Breast epithelium (tissue), 4 donors: ENCODE measurements around the gene TMEM151B. TPM values are rescaled to one million over a fixed set of nuclear protein-coding genes. Genes with fewer than 3 reads are reported as not detected.
A peak's percentile ranks its signal among the peaks of the same experiment; 100 is the strongest.

ENCODE experiments used
- DNase-seq, 2 donors: peaks; one replicate each; pipeline ENCODE4 v3.0.0-alpha.2; 2019; ENCODE audit warnings: low spot score in 2 of 2
- H3K27ac ChIP-seq, 2 donors: fragments of 200-600 bp; sonication (generic) in 1 of 2; one replicate each; pipeline ENCODE4 v1.5.1; 2016 to 2019; ENCODE audit warnings: mild to moderate bottlenecking in 1 of 2
- H3K27me3 ChIP-seq, 2 donors: fragments of 200-600 bp; sonication (generic) in 1 of 2; one replicate each; pipeline versions ENCODE4 v1.5.1 to v1.6.0; 2017 to 2019; ENCODE audit warnings: control low read depth in 1 of 2, mild to moderate bottlenecking in 1 of 2
- H3K36me3 ChIP-seq: fragments of 200-600 bp; one replicate; pipeline ENCODE4 v1.5.1; 2019
- H3K4me1 ChIP-seq, 2 donors: fragments of 200-600 bp; sonication (generic); one replicate each; pipeline ENCODE4 v1.5.1; 2016 to 2019; ENCODE audit warnings: control low read depth in 1 of 2
- H3K4me3 ChIP-seq, 3 donors: fragments of 200-600 bp; sonication (generic); 1 replicate in 2 of 3; 2 replicates in 1 of 3; pipeline ENCODE4 v1.5.1; 2016 to 2019; ENCODE audit warnings: mild to moderate bottlenecking in 3 of 3, moderate library complexity in 2 of 3
- H3K9me3 ChIP-seq, 2 donors: fragments of 200-600 bp; sonication (generic) in 1 of 2; one replicate each; pipeline ENCODE4 v1.5.1; 2016 to 2019; ENCODE audit warnings: control low read depth in 1 of 2
- POLR2A ChIP-seq: fragments of 450-650 bp; IDR thresholded peaks from one replicate; pipeline ENCODE4 v1.6.1; 2016; ENCODE audit warnings: antibody characterized with exemption, mild to moderate bottlenecking, moderate library complexity
- POLR2AphosphoS5 ChIP-seq, 3 donors: sonication (generic); formaldehyde crosslinking; IDR thresholded peaks; one replicate each; pipeline ENCODE4 v1.6.1; 2017; ENCODE audit warnings: antibody characterized with exemption in 3 of 3
- intact Hi-C: fragments of 100-400 bp; cut with DNase I; formaldehyde crosslinking; loops from one replicate; pipeline ENCODE4 v1.15.1; 2023; ENCODE audit warnings: low total_unique reads
- total RNA-seq, 3 donors: library from RNA; depleted of rRNA; stranded (reverse); fragments of >200 nt; gene quantifications; one replicate each; pipeline ENCODE4 v1.1.0, GENCODE V29; 2016
- TF ChIP-seq, protein P1 (sequence below), 3 donors: fragments of 450-650 bp; IDR thresholded peaks; one replicate each; pipeline ENCODE4 v1.5.1; 2016 to 2017; ENCODE audit warnings: antibody characterized with exemption in 3 of 3, mild to moderate bottlenecking in 3 of 3, moderate library complexity in 3 of 3

The TMEM151B gene
- total RNA-seq, 3 donors from 2014 or later = 0.15 TPM; not detected in 2

DNA sequence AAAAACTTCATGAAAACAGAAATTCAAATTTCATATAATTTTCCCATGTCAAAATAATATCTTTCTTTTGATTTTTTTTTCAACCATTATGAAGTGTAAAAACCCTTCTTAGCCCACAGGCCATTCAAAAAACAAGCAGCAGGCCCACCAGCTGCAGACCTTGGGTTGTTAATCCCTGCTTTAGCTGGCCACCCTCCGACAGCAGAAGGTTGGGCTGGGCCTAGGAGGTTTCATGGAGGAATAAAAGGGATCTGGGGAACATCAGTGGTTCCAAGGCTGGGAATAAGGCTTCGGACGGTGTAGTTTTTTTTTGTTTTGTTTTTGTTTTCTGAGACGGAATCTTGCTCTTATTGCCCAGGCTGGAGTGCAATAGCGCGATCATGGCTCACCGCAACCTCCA is 26.9 kb upstream of the TMEM151B start:
- H3K4me3 ChIP-seq = no peak overlapping the region
- no peaks in the 10 kb centered on the region for H3K27me3 ChIP-seq
- no peak overlapping the region for H3K27ac ChIP-seq
- intact Hi-C loops = no loop called here
- H3K4me1 ChIP-seq = peaks cover 0 to 4% of the 10 kb centered on the region in 2 donors
- H3K36me3 ChIP-seq = no peaks in the 10 kb centered on the region
- no peak for TF ChIP-seq POLR2AphosphoS5 (IDR thresholded peaks at IDR 0.05)
- TF ChIP-seq, protein P1, sequence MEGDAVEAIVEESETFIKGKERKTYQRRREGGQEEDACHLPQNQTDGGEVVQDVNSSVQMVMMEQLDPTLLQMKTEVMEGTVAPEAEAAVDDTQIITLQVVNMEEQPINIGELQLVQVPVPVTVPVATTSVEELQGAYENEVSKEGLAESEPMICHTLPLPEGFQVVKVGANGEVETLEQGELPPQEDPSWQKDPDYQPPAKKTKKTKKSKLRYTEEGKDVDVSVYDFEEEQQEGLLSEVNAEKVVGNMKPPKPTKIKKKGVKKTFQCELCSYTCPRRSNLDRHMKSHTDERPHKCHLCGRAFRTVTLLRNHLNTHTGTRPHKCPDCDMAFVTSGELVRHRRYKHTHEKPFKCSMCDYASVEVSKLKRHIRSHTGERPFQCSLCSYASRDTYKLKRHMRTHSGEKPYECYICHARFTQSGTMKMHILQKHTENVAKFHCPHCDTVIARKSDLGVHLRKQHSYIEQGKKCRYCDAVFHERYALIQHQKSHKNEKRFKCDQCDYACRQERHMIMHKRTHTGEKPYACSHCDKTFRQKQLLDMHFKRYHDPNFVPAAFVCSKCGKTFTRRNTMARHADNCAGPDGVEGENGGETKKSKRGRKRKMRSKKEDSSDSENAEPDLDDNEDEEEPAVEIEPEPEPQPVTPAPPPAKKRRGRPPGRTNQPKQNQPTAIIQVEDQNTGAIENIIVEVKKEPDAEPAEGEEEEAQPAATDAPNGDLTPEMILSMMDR (IDR thresholded peaks at IDR 0.05) = no peak
- TF ChIP-seq POLR2A = no peak
- no peak for DNase-seq
- no peaks in the 10 kb centered on the region for H3K9me3 ChIP-seq

DNA sequence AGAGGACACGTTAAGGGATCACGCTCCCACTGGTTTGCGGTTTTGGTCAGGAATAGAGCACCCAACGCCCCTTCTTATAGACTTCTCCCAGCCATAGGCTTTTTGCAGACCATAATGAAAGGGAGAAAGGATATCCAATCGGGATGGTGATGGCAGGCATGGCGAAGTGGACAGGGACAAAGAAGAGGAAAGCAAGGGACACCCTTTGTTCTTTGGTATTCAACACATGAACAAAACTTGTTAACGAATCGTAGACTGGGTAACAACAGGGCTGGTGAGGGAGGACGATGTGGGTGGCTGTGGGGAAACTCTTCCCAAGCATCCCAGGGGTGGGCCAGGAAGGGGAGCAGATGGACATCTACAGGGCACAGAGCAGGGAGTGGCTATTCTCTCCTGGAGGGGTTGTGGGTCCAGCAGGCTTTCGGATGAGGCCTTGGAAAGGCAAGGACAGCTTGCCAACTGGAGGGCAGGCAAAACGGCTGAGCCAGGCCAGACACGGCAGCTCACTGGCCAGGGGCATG is 24.8 kb upstream of the TMEM151B start:
- no peak for DNase-seq
- Histone ChIP-seq H3K9me3 (no peaks in the 10 kb centered on the region), H3K27ac (peak overlapping the region; percentile 93 to 100), H3K4me1 (peaks cover 0 to 13% of the 10 kb centered on the region in 2 donors), H3K27me3 (no peaks in the 10 kb centered on the region), H3K36me3 (no peaks in the 10 kb centered on the region), H3K4me3 (peak overlapping the region; percentile 69 to 95 (median 94))
- TF ChIP-seq, protein P1 (IDR thresholded peaks at IDR 0.05) = no peak
- TF ChIP-seq POLR2A = no peak
- TF ChIP-seq POLR2AphosphoS5 (IDR thresholded peaks at IDR 0.05) = no peak
- intact Hi-C loops = no loop called here

DNA sequence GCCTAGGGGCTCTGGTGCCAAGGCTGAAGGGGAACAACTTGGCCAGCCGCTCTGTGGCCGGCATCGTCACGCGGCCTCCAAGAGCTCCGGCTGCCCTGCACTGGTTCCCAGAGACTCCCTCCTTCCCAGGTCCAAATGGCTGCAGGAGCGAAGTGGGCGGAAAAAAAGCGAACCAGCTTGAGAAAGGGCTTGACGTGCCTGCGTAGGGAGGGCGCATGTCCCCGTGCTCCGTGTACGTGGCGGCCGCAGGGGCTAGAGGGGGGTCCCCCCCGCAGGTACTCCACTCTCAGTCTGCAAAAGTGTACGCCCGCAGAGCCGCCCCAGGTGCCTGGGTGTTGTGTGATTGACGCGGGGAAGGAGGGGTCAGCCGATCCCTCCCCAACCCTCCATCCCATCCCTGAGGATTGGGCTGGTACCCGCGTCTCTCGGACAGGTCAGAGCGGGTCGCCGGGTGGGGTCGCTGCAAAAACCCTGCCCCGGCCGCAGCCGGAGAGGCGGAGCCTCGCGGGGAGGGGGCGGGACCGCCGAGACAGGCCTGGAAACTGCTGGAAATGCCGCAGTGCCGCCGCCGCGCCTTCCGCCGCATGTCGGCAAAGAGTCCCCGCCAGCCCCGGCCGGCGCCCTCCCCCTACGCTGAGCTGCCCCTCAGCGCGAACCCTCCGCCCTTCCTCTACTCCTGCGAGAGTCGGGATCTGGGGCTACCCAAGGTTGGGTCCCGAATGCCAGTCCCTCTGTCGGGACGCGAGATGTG is 24.2 kb upstream of the TMEM151B start:
- intact Hi-C loops = no loop called here
- H3K4me3 ChIP-seq = peak overlapping the region; percentile 69 to 95 (median 94)
- peaks cover 0 to 13% of the 10 kb centered on the region in 2 donors for H3K4me1 ChIP-seq
- peak; percentile 85 to 86 for DNase-seq
- TF ChIP-seq POLR2AphosphoS5 (IDR thresholded peaks at IDR 0.05) (peak in 1 of 3 donors; percentile 6), POLR2A (no peak)
- TF ChIP-seq, protein P1 (IDR thresholded peaks at IDR 0.05) = peak in 1 of 3 donors; percentile 4
- H3K27ac ChIP-seq = peak overlapping the region; percentile 93 to 100
- H3K36me3 ChIP-seq = peaks cover 4% of the 10 kb centered on the region
- H3K9me3 ChIP-seq = no peaks in the 10 kb centered on the region
- H3K27me3 ChIP-seq = no peaks in the 10 kb centered on the region

DNA sequence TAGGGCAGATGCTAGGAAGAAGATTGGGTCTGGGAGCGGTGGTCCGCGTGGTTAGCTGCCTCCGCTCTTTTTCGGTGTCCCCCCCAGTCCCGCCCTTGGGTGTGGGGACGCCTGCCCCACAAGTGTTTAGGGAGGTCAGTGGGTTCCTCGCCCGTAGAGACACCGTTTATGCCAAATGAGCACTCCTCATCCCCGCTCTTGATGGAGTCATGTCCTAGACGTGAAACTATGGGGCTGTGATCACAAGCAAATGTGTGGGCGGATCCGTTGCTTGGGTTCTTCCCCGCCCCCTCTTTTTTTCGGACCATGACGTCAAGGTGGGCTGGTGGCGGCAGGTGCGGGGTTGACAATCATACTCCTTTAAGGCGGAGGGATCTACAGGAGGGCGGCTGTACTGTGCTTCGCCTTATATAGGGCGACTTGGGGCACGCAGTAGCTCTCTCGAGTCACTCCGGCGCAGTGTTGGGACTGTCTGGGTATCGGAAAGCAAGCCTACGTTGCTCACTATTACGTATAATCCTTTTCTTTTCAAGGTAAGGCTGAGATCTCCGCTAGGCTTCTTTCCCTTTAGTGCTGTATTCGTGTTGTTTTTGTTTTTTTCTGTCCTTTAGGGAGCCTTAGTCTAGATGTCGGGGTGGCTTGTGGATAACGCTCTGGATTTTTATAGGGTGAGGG is 23.4 kb upstream of the TMEM151B start, which contains the start of gene HSP90AB1:
Gene HSP90AB1 (plus strand): TSS at position 439 of the 675 bp plus-strand sequence. CDS start 1,529 bp downstream, outside the sequence.
- TF ChIP-seq POLR2A = peak; percentile 98
- TF ChIP-seq, protein P1 (IDR thresholded peaks at IDR 0.05) = peak in 2 of 3 donors; percentile 3 to 30
- TF ChIP-seq POLR2AphosphoS5 (IDR thresholded peaks at IDR 0.05) = peak; percentile 100
- peaks cover 4% of the 10 kb centered on the region for H3K36me3 ChIP-seq
- no peaks in the 10 kb centered on the region for H3K9me3 ChIP-seq
- intact Hi-C loops = no loop called here
- DNase-seq = peak; percentile 97 to 99
- H3K27me3 ChIP-seq = no peaks in the 10 kb centered on the region
- H3K27ac ChIP-seq = peak within 1 kb of the TSS; percentile 93 to 100
- H3K4me1 ChIP-seq = peaks cover 0 to 13% of the 10 kb centered on the region in 2 donors
- peak within 1 kb of the TSS; percentile 69 to 95 (median 94) for H3K4me3 ChIP-seq
